Heart left ventricle (tissue), 13 donors: ENCODE data around the gene APOBEC3F.
"Not testable (repeated sequence)": the region's sequence is repeated elsewhere in the genome, so short reads cannot be mapped to it uniquely, and the experiment has no call there.

Experiments used
- POLR2A ChIP-seq, 2 donors: fragments of 450-650 bp; IDR thresholded peaks; one replicate each; pipeline ENCODE4 v1.6.1; 2017; ENCODE audit warnings: antibody characterized with exemption in 2 of 2, mild to moderate bottlenecking in 2 of 2, moderate library complexity in 2 of 2
- TF ChIP-seq, protein P1 (sequence below), 12 donors: fragments of 200-600 bp; sonication (generic) in 4 of 12; IDR thresholded peaks; one replicate each; pipeline versions ENCODE4 v1.5.0 to v1.8.0; 2018 to 2022; ENCODE audit warnings: antibody characterized with exemption in 12 of 12, mild to moderate bottlenecking in 5 of 12
- donor health status: ischemic (EF 13 %, LVEDD 7.1; RV severe dilation, severe dysfunction).
- donor health status: DM: no; HTN: yes; CAD: no.
- donor health status: DM: no; HTN: no; CAD: no.
- donor health status: ischemic (EF 25% LVEDD 6.9; RV normal size, moderate dysfunction).
- donor health status: ischemic (EF 25% LVEDD 5.7; RV mildly dilated, moderate dysfunction).
- donor health status: ischemic (EF 35%, LVEDD 5.7; RV mildly dilated, moderate dysfunction).
- donor health status: nonischemic (EF 11% LVEDD 7.7; RV severe dilation, severe dysfunction).
- donor health status: DM: yes; HTN: yes; CAD: no.
- donor health status: PGD.
- donor health status: ischemic (EF 29% LVEDD 5.4; RV normal size, mild dysfunction).
- donor health status: nonischemic (EF 23%, LVEDD 6.1; RV moderate dilation, normal function).

DNA sequence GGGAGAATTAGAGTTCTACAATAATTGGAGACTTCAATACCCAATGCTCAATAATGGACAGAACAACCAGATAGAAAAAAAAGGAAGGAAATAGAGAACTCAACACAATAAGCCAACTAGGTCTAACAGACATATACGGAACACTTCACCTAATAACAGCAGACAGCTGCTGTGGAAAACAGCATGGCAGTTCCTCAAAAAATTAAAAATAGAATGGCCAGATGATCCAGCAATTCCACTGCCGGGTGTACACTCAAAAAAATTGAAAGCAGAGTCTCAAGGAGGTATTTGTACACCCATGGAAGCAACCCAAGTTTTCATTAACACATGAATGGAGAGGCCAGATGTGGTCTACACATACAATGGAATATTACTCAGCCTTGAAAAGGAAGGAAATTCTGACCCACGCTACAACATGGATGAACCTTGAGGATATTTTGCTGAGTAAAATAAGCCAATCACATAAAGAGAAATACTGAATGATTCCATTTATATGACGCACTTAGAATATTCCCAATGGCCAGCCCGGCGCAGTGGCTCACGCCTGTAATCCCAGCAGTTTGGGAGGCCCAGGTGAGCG lies 32.3 kb upstream of the APOBEC3F start:
- TF ChIP-seq, protein P1, sequence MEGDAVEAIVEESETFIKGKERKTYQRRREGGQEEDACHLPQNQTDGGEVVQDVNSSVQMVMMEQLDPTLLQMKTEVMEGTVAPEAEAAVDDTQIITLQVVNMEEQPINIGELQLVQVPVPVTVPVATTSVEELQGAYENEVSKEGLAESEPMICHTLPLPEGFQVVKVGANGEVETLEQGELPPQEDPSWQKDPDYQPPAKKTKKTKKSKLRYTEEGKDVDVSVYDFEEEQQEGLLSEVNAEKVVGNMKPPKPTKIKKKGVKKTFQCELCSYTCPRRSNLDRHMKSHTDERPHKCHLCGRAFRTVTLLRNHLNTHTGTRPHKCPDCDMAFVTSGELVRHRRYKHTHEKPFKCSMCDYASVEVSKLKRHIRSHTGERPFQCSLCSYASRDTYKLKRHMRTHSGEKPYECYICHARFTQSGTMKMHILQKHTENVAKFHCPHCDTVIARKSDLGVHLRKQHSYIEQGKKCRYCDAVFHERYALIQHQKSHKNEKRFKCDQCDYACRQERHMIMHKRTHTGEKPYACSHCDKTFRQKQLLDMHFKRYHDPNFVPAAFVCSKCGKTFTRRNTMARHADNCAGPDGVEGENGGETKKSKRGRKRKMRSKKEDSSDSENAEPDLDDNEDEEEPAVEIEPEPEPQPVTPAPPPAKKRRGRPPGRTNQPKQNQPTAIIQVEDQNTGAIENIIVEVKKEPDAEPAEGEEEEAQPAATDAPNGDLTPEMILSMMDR (IDR thresholded peaks at IDR 0.05), result not testable (repeated sequence)
- TF ChIP-seq POLR2A (IDR thresholded peaks at IDR 0.05), result not testable (repeated sequence)
